Activated naive CD4-positive, alpha-beta T cell treated with anti-CD3 and anti-CD28 coated beads, Interleukin-2, amount 50 U/mL, for 24 hours (primary cell): ENCODE results near the gene ZNF862.

ENCODE experiments used
- H3K27ac Mint-ChIP-seq: one replicate; pipeline ENCODE4 v1.8.0; 2021; ENCODE audit warnings: mild to moderate bottlenecking, mixed read lengths
- H3K27me3 Mint-ChIP-seq: one replicate; pipeline ENCODE4 v1.8.0; 2021; ENCODE audit warnings: mixed read lengths
- H3K36me3 Mint-ChIP-seq: one replicate; pipeline ENCODE4 v1.8.0; 2021; ENCODE audit warnings: mixed read lengths
- H3K4me1 Mint-ChIP-seq: one replicate; pipeline ENCODE4 v1.8.0; 2021; ENCODE audit warnings: mixed read lengths
- H3K4me3 Mint-ChIP-seq: one replicate; pipeline ENCODE4 v1.8.0; 2021; ENCODE audit warnings: mild to moderate bottlenecking, mixed read lengths
- H3K9me3 Mint-ChIP-seq: one replicate; pipeline ENCODE4 v1.8.0; 2021; ENCODE audit warnings: mixed read lengths

ZNF862 gene

DNA sequence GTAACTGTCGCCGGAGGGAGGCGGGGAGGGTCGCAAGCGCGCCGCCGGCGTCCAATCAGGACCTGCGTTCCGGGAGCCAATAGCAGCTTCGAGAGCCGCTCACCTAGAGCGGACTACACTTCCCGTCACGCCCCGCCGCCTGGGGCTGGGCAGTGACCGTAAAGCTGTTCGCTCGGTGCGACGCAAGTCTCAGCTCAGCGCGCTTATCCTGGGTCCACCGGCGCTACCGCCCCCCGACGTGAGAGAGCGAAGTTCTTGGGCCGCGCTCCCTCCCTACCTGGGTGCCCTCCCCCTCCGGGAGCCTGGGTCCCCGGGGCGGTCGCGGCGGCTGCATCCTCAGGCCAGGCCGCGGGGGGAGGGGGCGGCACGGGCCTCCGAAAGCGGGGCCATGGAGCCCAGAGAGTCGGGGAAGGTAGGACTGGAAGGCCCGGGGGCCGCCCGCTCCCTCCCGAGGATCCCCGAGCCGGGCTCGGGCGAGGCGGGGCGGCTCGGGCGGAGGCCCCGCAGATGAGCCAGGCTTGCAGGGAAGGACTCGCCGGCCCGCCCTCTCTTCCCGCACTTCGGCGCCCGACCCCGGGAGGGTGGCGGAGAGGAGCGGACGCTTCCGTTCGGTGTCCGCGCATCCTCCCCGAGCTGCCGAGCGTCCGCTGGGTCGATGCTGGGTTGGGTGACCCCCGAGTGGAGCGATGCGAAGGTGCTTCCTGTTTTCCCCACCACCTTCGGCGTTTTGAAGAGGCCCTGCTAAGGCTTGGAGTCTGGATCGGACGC, at the start of gene ZNF862:
Gene ZNF862, plus strand, starts transcription at position 152 of the 768 bp plus-strand sequence. Its CDS starts 237 bp downstream, at position 389.
- H3K27ac Mint-ChIP-seq, result peak within 1 kb of the TSS; percentile 92
- H3K4me3 Mint-ChIP-seq, result peak within 1 kb of the TSS; percentile 91
- H3K36me3 Mint-ChIP-seq, result peaks cover 1% of the 10 kb centered on the region
- H3K27me3 Mint-ChIP-seq, result no peaks in the 10 kb centered on the region
- peaks cover 39% of the 10 kb centered on the region for H3K4me1 Mint-ChIP-seq
- no peaks in the 10 kb centered on the region for H3K9me3 Mint-ChIP-seq

DNA sequence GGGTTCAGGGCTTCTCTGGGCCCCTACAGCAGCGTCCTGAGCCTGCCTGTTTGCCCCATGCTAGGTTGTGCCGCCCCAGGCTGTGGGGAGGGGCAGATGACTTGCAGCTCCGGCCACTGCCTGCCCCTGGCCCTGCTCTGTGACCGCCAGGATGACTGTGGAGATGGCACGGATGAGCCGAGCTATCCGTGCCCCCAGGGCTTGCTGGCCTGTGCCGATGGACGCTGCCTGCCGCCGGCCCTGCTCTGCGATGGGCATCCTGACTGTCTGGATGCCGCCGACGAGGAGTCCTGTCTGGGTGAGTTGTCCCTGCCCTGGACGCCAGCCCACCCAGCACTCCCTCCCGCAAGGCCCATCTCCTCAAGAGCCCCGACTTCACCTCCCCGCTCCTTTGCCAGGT, 49.1 kb upstream of the ZNF862 start:
- Mint-ChIP-seq H3K36me3 (no peaks in the 10 kb centered on the region), H3K4me1 (no peaks in the 10 kb centered on the region), H3K27me3 (peaks cover 9% of the 10 kb centered on the region), H3K4me3 (no peak overlapping the region), H3K9me3 (no peaks in the 10 kb centered on the region), H3K27ac (no peak overlapping the region)

DNA sequence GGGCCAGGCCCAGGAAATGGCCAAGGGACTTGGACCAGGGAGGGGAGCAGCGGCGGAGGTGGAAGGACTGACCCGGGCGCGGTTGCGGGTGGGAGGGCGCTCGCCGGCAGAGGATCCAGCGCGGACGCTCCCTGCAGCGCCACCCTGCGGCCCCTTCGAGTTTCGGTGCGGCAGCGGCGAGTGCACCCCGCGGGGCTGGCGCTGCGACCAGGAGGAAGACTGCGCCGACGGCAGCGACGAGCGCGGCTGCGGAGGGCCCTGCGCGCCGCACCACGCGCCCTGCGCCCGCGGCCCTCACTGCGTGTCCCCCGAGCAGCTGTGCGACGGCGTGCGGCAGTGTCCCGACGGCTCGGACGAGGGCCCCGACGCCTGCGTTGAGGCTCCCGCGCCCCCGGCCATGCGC, 48.0 kb upstream of the ZNF862 start:
- no peaks in the 10 kb centered on the region for H3K36me3 Mint-ChIP-seq
- H3K27ac Mint-ChIP-seq, result no peak overlapping the region
- no peaks in the 10 kb centered on the region for H3K9me3 Mint-ChIP-seq
- H3K27me3 Mint-ChIP-seq, result peaks cover 9% of the 10 kb centered on the region
- no peaks in the 10 kb centered on the region for H3K4me1 Mint-ChIP-seq
- no peak overlapping the region for H3K4me3 Mint-ChIP-seq

DNA sequence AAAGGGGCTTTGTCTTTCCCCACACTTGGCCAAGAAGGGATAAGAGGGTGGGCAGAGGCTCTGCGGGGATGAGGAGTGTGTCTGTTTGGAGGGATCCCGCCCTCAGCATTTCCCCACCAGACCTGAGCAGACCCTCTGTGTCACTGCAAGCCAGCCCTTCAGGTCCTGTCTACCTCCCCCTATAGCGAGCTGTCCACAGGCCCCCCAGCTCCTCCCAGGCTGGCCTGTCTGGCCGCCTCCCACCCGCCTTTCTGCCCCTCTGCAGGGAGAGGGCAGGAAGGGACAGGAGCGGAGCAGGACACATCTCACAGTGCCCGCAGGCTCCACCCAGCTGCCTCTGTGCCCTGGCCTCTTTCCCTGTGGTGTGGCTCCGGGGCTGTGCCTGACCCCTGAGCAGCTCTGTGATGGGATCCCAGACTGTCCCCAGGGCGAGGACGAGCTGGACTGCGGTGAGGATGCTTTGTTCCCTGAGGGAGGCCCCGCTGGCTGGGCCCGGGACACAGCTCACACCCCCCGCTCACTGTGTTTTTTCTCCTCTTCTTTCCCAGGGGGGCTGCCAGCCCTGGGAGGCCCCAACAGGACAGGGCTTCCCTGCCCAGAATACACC, 47.3 kb upstream of the ZNF862 start:
- Mint-ChIP-seq H3K27ac (no peak overlapping the region), H3K9me3 (no peaks in the 10 kb centered on the region), H3K4me3 (no peak overlapping the region), H3K27me3 (peaks cover 9% of the 10 kb centered on the region), H3K4me1 (no peaks in the 10 kb centered on the region), H3K36me3 (no peaks in the 10 kb centered on the region)

DNA sequence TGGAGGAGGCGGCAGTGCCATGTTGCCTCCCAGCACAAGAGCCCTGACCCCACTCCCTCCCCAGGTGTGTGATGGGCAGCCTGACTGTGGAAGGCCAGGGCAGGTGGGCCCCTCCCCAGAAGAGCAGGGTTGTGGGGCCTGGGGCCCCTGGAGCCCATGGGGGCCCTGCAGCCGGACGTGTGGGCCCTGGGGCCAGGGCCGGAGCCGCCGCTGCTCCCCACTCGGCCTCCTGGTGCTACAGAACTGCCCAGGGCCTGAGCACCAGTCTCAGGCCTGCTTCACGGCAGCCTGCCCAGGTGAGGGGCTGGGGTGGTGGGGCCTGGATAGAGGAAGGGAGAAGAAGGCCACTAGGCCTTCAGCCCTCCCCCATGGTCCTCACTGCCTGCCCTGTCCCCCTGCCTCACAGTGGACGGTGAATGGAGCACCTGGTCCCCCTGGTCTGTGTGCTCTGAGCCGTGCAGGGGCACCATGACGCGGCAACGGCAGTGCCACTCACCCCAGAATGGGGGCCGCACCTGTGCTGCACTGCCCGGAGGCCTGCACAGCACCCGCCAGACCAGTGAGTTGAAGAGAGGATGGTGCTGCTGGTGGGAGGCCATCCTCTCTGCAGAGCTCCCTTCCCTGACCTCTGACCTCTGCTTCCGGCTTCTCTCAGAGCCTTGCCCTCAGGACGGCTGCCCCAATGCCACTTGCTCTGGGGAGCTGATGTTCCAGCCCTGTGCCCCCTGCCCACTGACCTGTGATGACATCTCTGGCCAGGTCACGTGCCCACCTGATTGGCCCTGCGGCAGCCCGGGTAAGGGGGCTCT, 46.6 kb upstream of the ZNF862 start:
- no peaks in the 10 kb centered on the region for H3K36me3 Mint-ChIP-seq
- H3K27ac Mint-ChIP-seq, result no peak overlapping the region
- no peak overlapping the region for H3K4me3 Mint-ChIP-seq
- H3K27me3 Mint-ChIP-seq, result peaks cover 9% of the 10 kb centered on the region
- H3K9me3 Mint-ChIP-seq, result no peaks in the 10 kb centered on the region
- no peaks in the 10 kb centered on the region for H3K4me1 Mint-ChIP-seq

DNA sequence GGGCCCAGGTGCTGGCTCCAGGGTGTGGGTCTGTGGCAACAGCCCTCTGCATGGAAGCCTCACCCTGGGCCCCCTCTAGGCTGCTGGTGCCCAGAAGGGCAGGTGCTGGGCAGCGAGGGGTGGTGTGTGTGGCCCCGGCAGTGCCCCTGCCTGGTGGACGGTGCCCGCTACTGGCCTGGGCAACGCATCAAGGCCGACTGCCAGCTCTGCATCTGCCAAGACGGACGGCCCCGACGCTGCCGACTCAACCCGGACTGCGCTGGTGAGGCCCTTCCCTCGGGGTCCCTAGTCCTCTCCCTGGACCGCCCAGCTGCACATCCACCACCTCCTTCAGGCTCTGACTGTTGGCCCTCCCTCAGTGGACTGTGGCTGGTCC, 46.0 kb upstream of the ZNF862 start:
- H3K27me3 Mint-ChIP-seq, result peaks cover 9% of the 10 kb centered on the region

DNA sequence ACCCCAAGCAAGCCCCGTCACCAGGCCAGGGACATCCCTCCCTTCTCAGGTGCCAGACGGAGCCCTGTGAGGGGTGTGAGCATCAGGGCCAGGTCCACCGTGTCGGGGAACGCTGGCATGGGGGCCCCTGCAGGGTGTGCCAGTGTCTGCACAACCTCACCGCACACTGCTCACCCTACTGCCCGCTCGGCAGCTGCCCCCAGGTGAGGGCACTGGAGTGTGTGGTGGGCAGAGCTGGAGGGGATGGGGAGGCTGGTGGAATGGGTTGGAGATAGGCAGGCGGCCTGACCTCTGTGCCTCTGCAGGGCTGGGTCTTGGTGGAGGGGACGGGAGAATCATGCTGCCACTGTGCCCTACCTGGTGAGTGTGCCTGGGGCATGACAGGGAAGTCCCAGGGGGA, 44.9 kb upstream of the ZNF862 start:
- H3K36me3 Mint-ChIP-seq, result no peaks in the 10 kb centered on the region
- H3K4me3 Mint-ChIP-seq, result no peak overlapping the region
- no peaks in the 10 kb centered on the region for H3K4me1 Mint-ChIP-seq
- no peak overlapping the region for H3K27ac Mint-ChIP-seq
- H3K9me3 Mint-ChIP-seq, result no peaks in the 10 kb centered on the region
- peaks cover 9% of the 10 kb centered on the region for H3K27me3 Mint-ChIP-seq

More for the DNA sequence above, 46.0 kb upstream of the ZNF862 start:
- H3K4me3 Mint-ChIP-seq, result no peak overlapping the region
- H3K9me3 Mint-ChIP-seq, result no peaks in the 10 kb centered on the region
- H3K4me1 Mint-ChIP-seq, result no peaks in the 10 kb centered on the region
- H3K27ac Mint-ChIP-seq, result no peak overlapping the region
- no peaks in the 10 kb centered on the region for H3K36me3 Mint-ChIP-seq

DNA sequence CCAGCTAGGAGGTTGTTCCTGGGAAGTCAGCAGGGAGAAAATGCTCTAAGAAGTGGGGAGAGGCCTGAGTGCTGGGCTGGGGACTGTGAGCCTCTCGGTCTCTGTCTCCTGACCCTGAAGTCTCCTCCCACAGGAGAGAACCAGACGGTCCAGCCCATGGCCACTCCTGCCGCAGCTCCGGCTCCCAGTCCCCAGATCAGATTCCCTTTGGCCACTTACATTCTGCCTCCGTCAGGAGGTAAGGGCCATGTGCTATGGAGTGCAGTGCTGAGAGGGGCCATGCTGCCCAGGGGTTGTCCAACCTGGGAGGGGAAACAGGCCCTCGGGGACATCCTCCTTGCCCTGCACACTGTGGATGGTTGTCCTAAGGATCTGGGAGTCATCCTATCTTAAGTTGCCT, 43.5 kb upstream of the ZNF862 start:
- no peaks in the 10 kb centered on the region for H3K9me3 Mint-ChIP-seq
- H3K4me1 Mint-ChIP-seq, result no peaks in the 10 kb centered on the region
- no peaks in the 10 kb centered on the region for H3K36me3 Mint-ChIP-seq
- no peak overlapping the region for H3K27ac Mint-ChIP-seq
- peaks cover 7% of the 10 kb centered on the region for H3K27me3 Mint-ChIP-seq
- no peak overlapping the region for H3K4me3 Mint-ChIP-seq

DNA sequence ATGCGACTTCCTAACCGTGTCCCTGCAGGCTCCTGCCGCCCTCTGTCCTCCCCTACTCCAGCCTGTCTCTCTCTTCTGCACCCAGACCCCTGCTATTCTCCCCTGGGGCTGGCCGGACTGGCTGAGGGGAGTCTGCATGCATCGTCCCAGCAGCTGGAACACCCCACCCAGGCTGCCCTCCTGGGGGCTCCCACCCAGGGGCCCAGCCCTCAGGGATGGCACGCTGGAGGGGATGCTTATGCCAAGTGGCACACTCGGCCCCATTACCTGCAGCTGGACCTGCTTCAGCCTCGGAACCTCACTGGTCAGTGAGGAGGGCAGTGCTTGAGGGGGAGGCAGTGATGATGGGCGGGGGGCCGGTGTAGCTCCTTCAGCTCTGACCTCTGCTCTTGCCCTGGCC, 43.0 kb upstream of the ZNF862 start:
- no peak overlapping the region for H3K27ac Mint-ChIP-seq
- H3K27me3 Mint-ChIP-seq, result peaks cover 4% of the 10 kb centered on the region
- H3K4me3 Mint-ChIP-seq, result no peak overlapping the region
- no peaks in the 10 kb centered on the region for H3K4me1 Mint-ChIP-seq
- H3K36me3 Mint-ChIP-seq, result no peaks in the 10 kb centered on the region
- H3K9me3 Mint-ChIP-seq, result no peaks in the 10 kb centered on the region

DNA sequence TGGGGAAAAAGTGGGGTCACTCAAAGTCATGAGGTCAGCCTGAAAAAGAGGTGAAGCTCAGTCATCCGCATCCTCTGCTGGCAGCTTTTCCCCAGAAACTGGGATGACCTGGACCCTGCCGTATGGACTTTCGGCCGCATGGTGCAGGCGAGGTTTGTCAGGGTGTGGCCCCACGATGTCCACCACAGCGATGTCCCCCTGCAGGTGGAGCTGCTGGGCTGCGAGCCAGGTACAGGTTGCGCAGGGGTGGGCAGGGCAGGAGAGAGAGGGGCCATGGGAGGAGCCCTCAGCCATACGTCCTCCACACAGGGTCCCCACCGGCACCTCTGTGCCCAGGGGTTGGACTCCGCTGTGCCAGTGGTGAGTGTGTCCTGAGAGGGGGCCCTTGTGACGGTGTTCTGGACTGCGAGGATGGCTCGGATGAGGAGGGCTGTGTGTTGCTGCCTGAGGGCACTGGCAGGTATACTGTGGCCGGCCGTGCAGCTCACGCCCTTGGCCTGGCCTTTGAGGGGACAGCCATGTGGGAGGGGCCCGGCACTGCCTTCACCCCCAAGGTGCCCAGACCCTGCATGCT, 41.8 kb upstream of the ZNF862 start:
- Mint-ChIP-seq H3K36me3 (no peaks in the 10 kb centered on the region), H3K27me3 (peaks cover 1% of the 10 kb centered on the region), H3K4me3 (no peak overlapping the region), H3K27ac (no peak overlapping the region), H3K4me1 (no peaks in the 10 kb centered on the region), H3K9me3 (no peaks in the 10 kb centered on the region)

DNA sequence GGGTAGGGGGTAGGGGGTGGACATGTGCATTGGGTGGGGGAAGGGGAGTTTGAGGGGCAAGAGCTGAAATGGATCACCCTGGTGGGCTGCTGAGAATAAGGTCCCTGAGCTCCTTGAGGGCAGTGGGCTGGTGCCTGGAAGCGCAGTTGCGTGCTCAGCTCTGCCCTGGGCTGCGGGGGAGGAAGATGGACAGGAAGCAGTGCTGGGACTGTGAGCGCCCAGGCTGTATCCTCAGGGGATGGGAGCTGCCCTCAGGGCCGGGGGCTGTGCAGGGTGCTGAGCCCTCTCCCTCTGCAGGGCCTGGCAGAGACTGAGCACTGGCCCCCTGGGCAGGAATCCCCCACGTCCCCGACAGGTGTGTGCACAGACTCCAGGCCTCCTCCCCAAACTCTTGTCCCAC, 40.4 kb upstream of the ZNF862 start:
- Mint-ChIP-seq H3K27me3 (no peaks in the 10 kb centered on the region), H3K4me3 (no peak overlapping the region), H3K27ac (no peak overlapping the region), H3K4me1 (no peaks in the 10 kb centered on the region), H3K36me3 (no peaks in the 10 kb centered on the region), H3K9me3 (no peaks in the 10 kb centered on the region)

DNA sequence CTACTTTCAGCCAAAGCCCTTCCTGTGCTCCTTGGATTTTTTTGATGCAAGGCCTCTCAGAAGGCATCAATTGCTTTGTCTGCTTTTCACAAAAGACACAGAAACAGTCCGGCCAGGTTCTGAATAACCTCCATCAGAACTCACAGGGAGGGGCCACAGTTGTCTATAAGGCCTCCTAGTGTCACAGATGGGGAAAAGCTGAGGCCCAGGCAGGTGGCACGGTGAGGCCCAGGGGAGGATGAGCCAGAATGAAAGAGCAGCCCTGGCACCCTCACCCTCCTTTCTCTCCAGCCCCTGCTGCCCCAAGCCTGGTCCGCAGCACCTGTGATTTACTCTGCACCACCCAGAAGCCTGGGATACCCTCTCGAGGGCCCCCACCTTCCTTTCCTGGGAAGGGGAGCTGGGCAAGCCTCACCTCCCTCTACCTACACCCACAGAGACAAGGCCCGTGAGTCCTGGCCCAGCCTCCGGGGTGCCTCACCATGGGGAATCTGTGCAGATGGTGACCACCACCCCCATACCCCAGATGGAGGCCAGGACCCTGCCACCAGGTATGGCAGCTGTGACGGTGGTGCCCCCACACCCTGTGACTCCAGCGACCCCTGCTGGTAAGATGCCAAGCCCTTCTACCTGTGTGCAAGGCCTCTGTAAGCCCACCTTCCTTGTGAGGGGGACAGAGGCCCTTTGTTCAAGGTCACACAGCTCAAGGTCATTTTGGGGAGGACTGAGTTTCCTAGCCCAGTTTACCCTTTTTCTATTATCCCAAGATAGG, 38.6 kb upstream of the ZNF862 start:
- Mint-ChIP-seq H3K4me3 (no peak overlapping the region), H3K36me3 (no peaks in the 10 kb centered on the region), H3K9me3 (no peaks in the 10 kb centered on the region), H3K4me1 (no peaks in the 10 kb centered on the region), H3K27me3 (no peaks in the 10 kb centered on the region), H3K27ac (no peak overlapping the region)

DNA sequence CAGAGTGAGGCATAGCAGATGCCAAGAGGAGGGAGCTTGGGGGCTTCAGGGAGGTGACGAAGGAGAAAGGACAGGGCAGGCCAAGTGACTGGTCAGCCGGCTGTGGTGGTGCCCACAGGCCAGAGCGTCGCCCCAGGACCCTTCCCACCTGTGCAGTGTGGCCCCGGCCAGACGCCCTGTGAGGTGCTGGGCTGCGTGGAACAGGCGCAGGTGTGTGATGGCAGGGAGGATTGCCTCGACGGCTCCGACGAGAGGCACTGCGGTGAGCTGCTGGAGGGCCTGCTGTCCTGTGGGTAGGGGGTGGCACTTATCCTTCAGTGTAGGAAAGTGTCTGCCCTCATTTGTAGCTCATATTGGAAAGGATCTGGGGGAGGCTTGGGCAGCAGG, 38.0 kb upstream of the ZNF862 start:
- H3K27ac Mint-ChIP-seq, result no peak overlapping the region
- H3K36me3 Mint-ChIP-seq, result no peaks in the 10 kb centered on the region
- no peaks in the 10 kb centered on the region for H3K4me1 Mint-ChIP-seq
- H3K9me3 Mint-ChIP-seq, result no peaks in the 10 kb centered on the region
- H3K27me3 Mint-ChIP-seq, result no peaks in the 10 kb centered on the region
- no peak overlapping the region for H3K4me3 Mint-ChIP-seq

DNA sequence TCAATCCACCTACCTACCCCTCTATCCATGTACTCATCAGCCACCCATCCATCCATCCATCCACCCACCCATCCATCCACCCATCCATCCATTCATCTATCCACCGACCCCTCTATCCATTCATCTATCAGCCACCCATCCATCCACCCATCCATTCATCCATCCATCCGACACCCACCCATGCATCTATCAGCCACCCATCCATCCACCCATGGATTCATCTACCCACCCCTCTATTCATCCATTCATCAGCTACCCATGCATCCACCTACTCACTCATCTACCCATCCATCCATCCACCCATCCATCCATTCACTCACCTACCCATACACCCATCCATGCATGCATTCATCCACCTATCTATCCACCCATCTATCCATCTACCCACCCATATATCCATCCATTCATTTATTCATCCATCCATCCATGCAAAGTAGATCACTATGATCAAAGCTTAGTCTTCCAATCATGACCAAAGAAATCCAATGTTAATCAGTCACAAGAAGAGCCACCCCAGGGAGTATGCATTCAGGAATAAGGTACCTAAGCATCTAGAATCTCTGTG, 37.1 kb upstream of the ZNF862 start:
- Mint-ChIP-seq H3K36me3 (no peaks in the 10 kb centered on the region), H3K4me3 (no peak overlapping the region), H3K4me1 (no peaks in the 10 kb centered on the region), H3K9me3 (no peaks in the 10 kb centered on the region), H3K27me3 (no peaks in the 10 kb centered on the region), H3K27ac (no peak overlapping the region)

DNA sequence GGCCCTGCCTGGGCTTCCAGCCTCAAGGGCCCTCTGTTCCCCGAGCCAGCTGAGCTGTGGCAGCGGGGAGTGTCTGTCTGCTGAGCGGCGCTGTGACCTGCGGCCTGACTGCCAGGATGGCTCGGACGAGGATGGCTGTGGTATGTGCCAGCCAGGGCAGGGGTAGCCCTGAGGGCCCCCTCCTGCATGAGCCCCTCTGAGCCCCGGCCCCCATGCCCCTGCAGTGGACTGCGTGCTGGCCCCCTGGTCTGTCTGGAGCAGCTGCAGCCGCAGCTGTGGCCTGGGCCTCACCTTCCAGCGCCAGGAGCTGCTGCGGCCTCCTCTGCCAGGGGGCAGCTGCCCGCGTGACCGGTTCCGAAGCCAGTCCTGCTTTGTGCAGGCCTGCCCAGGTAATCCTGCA, 36.4 kb upstream of the ZNF862 start:
- Mint-ChIP-seq H3K4me1 (no peaks in the 10 kb centered on the region), H3K27ac (no peak overlapping the region), H3K36me3 (no peaks in the 10 kb centered on the region), H3K9me3 (no peaks in the 10 kb centered on the region), H3K27me3 (no peaks in the 10 kb centered on the region), H3K4me3 (no peak overlapping the region)
